NCI-H2196 treated with DMSO at 0.1 percent for 48 hours (cell line): ENCODE results near the gene NAA20.
"Not testable (repeated sequence)": the region's sequence is repeated elsewhere in the genome, so short reads cannot be mapped to it uniquely, and the experiment has no call there.

Experiments
- DNase-seq: peaks from one replicate; lab custom pipeline; 2025; ENCODE audit not compliant: unreplicated experiment; lab: John Stamatoyannopoulos, UW

Gene NAA20

DNA sequence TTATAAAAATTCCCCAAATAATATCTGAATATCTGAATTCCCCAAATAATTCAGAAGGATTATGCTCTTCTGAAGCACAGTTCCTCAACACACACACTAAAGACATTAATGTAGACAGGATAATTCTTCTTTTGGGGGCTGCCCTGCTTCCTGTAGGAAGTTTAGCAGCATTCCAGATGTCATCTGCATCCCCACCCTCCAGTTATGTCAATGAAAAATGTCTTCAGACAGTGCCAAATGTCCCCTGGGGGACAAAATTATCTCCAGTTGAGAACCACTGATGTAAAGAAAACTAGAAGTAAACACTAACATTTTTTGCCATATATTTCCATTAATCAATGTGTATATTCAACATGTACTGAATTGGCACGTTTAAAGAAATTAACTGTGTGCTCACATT, 25.9 kb upstream of the NAA20 start:
- no peak for DNase-seq

DNA sequence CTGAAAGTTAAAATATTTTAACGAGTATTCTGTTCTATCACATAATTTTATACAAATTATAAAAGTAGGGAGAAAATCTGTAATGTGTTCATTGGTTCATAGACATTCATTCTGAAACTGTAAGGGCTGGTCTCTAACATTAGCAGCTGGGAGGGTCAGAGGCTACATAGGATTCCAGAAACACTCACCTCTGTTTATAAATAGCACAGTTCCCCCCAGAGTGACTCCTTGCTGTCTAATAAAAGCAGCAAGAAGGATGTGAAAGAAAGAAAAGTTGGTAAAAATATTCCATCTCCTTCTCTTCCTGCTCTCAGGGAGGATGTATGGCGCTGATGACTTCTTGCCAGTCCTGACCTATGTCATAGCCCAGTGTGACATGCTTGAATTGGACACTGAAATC, 25.3 kb upstream of the NAA20 start:
- DNase-seq: no peak

DNA sequence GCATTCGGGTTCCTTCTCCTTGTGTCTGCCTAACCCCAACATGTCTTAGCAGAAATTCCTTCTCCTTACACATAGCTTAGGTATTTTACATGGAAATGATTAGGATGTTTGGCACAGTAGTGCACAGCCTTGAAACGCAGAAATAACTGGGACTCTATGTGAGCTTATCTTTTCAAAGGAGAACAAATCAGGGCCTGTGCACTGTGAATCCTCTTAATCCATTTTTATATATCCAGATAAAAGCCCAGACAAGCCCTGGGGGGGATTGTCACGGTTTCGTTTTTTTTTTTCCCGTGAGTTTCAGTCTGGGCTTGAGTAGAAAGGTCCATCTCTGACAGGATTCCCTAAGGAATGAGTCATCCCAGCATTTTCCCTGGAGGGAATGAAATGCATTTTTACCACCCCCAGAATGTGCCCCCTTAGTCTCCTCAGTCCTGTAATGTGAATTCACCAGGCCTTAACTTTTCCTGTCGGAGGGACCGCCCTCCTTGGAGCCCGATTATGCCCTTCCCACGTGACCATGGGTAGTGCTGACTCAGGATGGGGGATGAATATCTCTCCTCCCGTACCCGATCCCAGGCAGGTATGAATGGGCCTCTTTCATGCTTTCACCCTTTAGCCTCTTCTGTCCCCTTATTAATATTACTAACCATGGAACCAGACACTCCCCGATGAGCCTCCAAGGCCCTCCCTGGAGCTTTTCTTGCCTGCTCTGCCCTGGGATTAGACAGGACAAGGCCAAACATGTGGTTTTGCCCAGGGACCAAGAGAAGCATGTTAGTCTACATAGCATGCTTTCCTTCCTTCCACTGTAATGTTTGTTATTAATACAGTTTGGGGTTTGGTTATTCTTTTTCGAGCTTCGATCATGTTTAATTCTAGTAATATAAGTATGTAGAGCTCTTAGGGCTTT, 23.9 kb upstream of the NAA20 start:
- DNase-seq: no peak

GRCh38 chr20:19993958-19994669, 23.0 kb upstream of the NAA20 start:
- no peak for DNase-seq

GRCh38 chr20:19995220-19995863, 21.8 kb upstream of the NAA20 start:
- peak; percentile 42 for DNase-seq

DNA sequence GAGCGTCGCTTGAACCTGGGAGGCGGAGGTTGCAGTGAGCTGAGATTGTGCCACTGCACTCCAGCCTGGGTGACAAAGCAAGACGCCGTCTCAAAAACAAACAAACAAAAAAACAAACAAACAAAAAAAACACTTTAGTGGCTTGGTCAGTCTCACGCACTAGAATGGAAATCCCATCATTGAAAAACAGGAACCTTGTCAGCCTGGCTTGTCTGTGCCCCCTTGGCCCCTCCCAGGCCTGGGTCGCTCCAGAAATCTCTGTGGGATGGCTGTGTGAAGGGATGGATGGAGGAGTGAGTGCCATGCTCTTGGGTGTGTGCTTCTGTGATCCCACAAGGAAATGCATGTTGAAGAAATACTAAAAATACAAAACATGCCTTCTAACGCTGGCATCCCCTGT, 20.9 kb upstream of the NAA20 start:
- no peak for DNase-seq

GRCh38 chr20:19996917-19997316, 20.2 kb upstream of the NAA20 start:
- DNase-seq: no peak

- no peak for DNase-seq
Measured at GRCh38 chr20:19998990-19999705, 18.0 kb upstream of the NAA20 start.

DNA sequence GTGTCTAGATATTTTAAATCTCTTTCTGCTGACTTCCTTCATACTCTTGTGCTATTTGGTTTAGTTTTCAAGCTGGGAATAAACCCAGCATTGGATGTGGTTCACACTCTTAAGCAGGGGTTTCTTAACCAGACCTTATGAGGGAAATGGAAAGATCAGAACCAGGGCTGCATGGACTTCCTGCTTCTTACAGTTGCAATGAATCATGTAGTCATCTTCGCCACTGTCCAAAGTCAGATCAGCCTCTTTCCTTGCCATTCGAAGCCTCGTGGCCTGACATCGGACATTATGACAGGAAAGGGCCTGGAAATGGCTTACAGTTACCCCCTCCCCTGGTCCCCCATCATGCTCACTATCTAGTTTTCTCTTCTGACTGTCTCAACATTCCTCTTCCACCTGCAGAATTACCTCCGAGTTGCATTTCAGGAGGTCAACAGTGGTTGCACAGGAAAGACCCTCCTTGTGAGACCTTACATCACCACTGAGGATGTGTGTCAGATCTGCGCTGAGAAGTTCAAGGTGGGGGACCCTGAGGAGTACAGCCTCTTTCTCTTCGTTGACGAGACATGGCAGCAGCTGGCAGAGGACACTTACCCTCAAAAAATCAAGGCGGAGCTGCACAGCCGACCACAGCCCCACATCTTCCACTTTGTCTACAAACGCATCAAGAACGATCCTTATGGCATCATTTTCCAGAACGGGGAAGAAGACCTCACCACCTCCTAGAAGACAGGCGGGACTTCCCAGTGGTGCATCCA, 16.8 kb upstream of the NAA20 start:
- no peak for DNase-seq

- no peak for DNase-seq
Measured at GRCh38 chr20:20002101-20002998, 14.8 kb upstream of the NAA20 start.

GRCh38 chr20:20003031-20003954, 13.9 kb upstream of the NAA20 start:
- DNase-seq: no peak

DNA sequence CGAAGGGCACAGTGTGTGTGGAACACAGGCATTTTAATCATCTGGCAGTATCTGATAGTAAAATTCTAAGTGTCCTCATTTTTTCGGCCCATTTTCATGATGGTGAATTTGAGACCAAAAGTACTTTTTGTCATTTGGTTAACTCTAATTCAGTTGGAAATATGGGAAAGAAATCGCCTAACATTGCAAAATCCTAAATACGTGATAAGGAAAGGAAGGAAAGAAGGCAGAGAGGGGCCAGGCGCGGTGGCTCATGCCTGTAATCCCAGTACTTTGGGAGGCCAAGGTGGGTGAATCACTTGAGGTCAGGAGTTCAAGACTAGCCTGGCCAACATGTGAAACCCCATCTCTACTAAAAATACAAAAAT, 13.2 kb upstream of the NAA20 start:
- not testable (repeated sequence) for DNase-seq

DNA sequence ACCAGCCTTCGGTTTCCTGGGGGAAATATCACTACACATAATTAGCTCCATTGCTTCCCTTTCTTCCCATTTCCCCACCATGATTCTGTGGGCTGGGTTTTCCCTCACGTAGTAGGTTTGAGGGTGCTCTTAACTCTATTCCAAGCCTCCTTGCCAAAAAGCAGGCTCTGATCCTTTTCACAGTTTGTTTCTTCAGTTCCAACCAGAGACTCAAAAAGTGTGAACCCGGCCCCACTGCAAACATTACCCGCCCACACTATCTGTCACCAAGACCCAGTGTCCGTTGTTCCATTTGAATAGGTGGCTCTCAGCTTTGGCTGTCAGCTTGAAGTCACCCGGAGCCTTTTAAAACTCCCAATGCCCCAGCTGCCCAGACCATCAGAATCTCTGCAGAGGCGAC, 11.8 kb upstream of the NAA20 start:
- no peak for DNase-seq

DNA sequence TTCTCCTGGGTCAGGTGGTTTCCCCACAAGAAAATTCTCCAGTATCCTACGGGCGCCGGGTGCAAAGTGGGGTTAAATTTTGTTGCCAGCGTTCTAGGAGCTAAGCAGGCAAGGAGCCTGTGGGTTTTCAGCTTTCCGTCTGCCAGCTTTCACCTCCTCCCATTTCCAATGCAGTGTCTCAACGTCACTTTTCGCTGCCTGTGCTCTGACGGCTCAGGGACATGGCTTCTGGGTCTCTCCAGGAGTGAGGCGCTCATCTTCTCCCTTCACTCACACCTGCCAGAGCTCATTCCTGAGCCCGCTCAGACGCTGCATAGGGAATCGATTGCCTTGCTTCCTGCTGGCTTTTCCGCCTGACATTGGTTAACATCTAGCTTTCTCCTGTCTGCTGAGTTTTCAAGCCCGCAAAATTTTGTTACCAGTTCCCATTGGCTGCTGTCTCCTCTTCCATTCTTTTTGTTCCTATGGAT, 7.3 kb upstream of the NAA20 start:
- DNase-seq: no peak

GRCh38 chr20:20010639-20011500, 6.3 kb upstream of the NAA20 start:
- DNase-seq: peak; percentile 41

- no peak for DNase-seq
Measured at GRCh38 chr20:20012541-20012940, 4.6 kb upstream of the NAA20 start.

GRCh38 chr20:20014659-20015058, 2.5 kb upstream of the NAA20 start:
- no peak for DNase-seq

- no peak for DNase-seq
Measured at GRCh38 chr20:20017844-20018185, 653 bp downstream of the NAA20 start.
